ENCODE results near the gene HBA2. TPM values are rescaled to one million over a fixed set of nuclear protein-coding genes. Genes with fewer than 3 reads are reported as not detected.

The HBA2 gene
- total and polyA plus RNA-seq, 2 of the 4 experiments (the other 2 are of a cell fraction) = not detected

DNA sequence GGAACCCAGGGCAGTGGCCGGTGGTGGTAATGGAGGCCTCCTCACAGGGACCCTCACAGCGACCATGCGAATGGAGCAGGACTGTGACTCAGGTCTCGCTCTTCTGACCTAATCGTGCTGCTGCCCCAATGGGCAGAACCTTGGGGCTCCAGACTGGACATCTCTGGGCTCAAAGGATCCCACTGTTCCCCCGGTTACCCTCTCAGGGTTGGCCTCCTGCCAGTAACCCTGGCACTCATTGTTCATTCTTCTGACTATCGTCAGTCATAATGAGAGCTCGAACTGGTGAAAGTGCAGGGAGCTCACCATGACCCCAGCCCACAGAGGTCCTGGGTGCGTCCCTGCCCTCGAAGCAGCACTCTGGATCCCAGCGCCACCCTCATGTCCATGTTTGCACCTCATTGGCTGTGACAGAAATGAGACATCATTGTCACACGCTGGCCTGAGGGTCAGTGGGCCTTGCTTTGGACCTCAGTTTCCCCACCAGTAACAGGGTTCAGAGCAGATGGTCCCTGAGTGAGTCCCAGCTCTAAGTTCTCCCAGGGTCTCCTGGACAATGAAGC, 30.2 kb upstream of the HBA2 start:
- dilution Hi-C loops (cut with HindIII; ENCODE audit: low sequenced_read_pairs, unreplicated experiment) = no loop called here

More for the DNA sequence above, 30.2 kb upstream of the HBA2 start:
- no peaks in the 10 kb centered on the region for H3K9me3 ChIP-seq (ENCODE audit: control insufficient read depth, insufficient read depth, low read length)
- CTCF ChIA-PET = no interaction called here
- H2BK5ac ChIP-seq (ENCODE audit: low read depth, low read length, poor library complexity, severe bottlenecking) = no peak overlapping the region
- H3K9me1 ChIP-seq (ENCODE audit: insufficient read depth, low read length) = no peaks in the 10 kb centered on the region; the same call in 1 of the 2 replicates
- H2AK9ac ChIP-seq (replicated peaks; ENCODE audit: low read depth, low read length, poor library complexity) = peak overlapping the region; percentile 70
- in situ Hi-C loops (cut with MboI; ENCODE audit: low sequenced_read_pairs) (no loop called here), intact Hi-C loops (cut with micrococcal nuclease) (no loop called here)
- no peak overlapping the region for H2BK20ac ChIP-seq (ENCODE audit: low read depth, low read length)
- H3K36me3 ChIP-seq (ENCODE audit: control insufficient read depth, insufficient read depth, low read length) = no peaks in the 10 kb centered on the region
- H3K27ac ChIP-seq (ENCODE audit: insufficient read depth, low read length) = no peak overlapping the region
- H4K8ac ChIP-seq (ENCODE audit: low read depth in 2 of 2, low read length in 2 of 2) = no peak overlapping the region
- no peak overlapping the region for H4K5ac ChIP-seq (ENCODE audit: low read depth, low read length)
- H3K27me3 ChIP-seq (ENCODE audit: control insufficient read depth, insufficient read depth, low read length) = no peaks in the 10 kb centered on the region
- no peak overlapping the region for H3K23ac ChIP-seq (ENCODE audit: low read depth, low read length)
- 85% methylated on average over 8 of the region's 12 CpGs; no CpG with 5 or more reads in 1 of the 2 experiments for WGBS, 2 experiments (ENCODE audit: extremely low coverage in 2 of 2, insufficient read length in 1 of 2)
- no peak overlapping the region for H2AK5ac ChIP-seq (ENCODE audit: low read depth, low read length)
- no TSS peak for BruUV-seq (replicated peaks)
- no peaks in the 10 kb centered on the region for H3K4me1 ChIP-seq (ENCODE audit: control insufficient read depth, insufficient read depth, low read length)
- H4K91ac ChIP-seq (ENCODE audit: insufficient read depth, low read depth, low read length) = no peak overlapping the region
- no peak overlapping the region for H2BK120ac ChIP-seq (ENCODE audit: low read depth, low read length)
- no peak overlapping the region for H3K4me3 ChIP-seq (ENCODE audit: insufficient read depth, low read depth, low read length)
- no peak overlapping the region for H3K9ac ChIP-seq (ENCODE audit: low read depth, low read length)
- no peak overlapping the region for H3K14ac ChIP-seq (replicated peaks; ENCODE audit: low read depth, low read length)
- H2AFZ ChIP-seq (replicated peaks; ENCODE audit: low read length, poor library complexity) = peak overlapping the region; percentile 49
- no peak overlapping the region for H2BK15ac ChIP-seq (ENCODE audit: low read depth, low read length)
- POLR2A ChIA-PET (ENCODE audit: unreplicated experiment) = no interaction called here
- H3K4ac ChIP-seq (ENCODE audit: low read depth, low read length) = no peak overlapping the region
- H3K79me1 ChIP-seq (ENCODE audit: low read depth in 1 of 2, low read length in 2 of 2) = peaks cover 0 to 5% of the 10 kb centered on the region in 2 experiments; a peak in 3 of 4 replicates
- no peak overlapping the region for H3K4me2 ChIP-seq (ENCODE audit: low read depth, low read length)
- DNase-seq (no peak), ATAC-seq (ENCODE audit: low read depth) (no peak)
- TF ChIP-seq MAZ (IDR thresholded peaks at IDR 0.05; ENCODE audit: borderline replicate concordance, low read depth, low read length) = no peak
- TF ChIP-seq, protein P1, sequence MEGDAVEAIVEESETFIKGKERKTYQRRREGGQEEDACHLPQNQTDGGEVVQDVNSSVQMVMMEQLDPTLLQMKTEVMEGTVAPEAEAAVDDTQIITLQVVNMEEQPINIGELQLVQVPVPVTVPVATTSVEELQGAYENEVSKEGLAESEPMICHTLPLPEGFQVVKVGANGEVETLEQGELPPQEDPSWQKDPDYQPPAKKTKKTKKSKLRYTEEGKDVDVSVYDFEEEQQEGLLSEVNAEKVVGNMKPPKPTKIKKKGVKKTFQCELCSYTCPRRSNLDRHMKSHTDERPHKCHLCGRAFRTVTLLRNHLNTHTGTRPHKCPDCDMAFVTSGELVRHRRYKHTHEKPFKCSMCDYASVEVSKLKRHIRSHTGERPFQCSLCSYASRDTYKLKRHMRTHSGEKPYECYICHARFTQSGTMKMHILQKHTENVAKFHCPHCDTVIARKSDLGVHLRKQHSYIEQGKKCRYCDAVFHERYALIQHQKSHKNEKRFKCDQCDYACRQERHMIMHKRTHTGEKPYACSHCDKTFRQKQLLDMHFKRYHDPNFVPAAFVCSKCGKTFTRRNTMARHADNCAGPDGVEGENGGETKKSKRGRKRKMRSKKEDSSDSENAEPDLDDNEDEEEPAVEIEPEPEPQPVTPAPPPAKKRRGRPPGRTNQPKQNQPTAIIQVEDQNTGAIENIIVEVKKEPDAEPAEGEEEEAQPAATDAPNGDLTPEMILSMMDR (conservative IDR thresholded peaks at IDR 0.05; ENCODE audit: low read depth, low read length) = no peak
- no peak for TF ChIP-seq NFE2L2 (IDR thresholded peaks at IDR 0.05; ENCODE audit: low read depth, low read length)
- TF ChIP-seq MXI1 (IDR thresholded peaks at IDR 0.05; ENCODE audit: borderline replicate concordance, low read depth, low read length) = no peak
- no peak for TF ChIP-seq SMC3 (IDR thresholded peaks at IDR 0.05; ENCODE audit: low read depth, low read length)
- no peak for TF ChIP-seq CHD1 (IDR thresholded peaks at IDR 0.05; ENCODE audit: low read depth, low read length)
- TF ChIP-seq, protein P2, sequence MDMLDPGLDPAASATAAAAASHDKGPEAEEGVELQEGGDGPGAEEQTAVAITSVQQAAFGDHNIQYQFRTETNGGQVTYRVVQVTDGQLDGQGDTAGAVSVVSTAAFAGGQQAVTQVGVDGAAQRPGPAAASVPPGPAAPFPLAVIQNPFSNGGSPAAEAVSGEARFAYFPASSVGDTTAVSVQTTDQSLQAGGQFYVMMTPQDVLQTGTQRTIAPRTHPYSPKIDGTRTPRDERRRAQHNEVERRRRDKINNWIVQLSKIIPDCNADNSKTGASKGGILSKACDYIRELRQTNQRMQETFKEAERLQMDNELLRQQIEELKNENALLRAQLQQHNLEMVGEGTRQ (IDR thresholded peaks at IDR 0.05; ENCODE audit: low read depth, low read length) = no peak
- TF ChIP-seq BHLHE40 (IDR thresholded peaks at IDR 0.05; ENCODE audit: low read depth, low read length) = no peak
- TF ChIP-seq, protein P3, sequence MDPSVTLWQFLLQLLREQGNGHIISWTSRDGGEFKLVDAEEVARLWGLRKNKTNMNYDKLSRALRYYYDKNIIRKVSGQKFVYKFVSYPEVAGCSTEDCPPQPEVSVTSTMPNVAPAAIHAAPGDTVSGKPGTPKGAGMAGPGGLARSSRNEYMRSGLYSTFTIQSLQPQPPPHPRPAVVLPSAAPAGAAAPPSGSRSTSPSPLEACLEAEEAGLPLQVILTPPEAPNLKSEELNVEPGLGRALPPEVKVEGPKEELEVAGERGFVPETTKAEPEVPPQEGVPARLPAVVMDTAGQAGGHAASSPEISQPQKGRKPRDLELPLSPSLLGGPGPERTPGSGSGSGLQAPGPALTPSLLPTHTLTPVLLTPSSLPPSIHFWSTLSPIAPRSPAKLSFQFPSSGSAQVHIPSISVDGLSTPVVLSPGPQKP (IDR thresholded peaks at IDR 0.05; ENCODE audit: borderline replicate concordance, low read depth, low read length) = no peak
- no peak for TF ChIP-seq MAFK (IDR thresholded peaks at IDR 0.05; ENCODE audit: low read depth, low read length)
- TF ChIP-seq FOS (IDR thresholded peaks at IDR 0.05; ENCODE audit: low read depth, low read length) = no peak
- no peak for TF ChIP-seq CEBPB (IDR thresholded peaks at IDR 0.05; ENCODE audit: low read depth, low read length)
- TF ChIP-seq RFX5 (IDR thresholded peaks at IDR 0.05; ENCODE audit: low read depth, low read length) = no peak
- no peak overlapping the region for H3K18ac ChIP-seq (ENCODE audit: low read depth, low read length)
- H3K56ac ChIP-seq (ENCODE audit: extremely low read depth, insufficient read depth, low read length) = no peak overlapping the region
- H4K20me1 ChIP-seq (ENCODE audit: insufficient read depth, low read length) = no peaks in the 10 kb centered on the region
